ENCODE data around the gene ZNF277. TPM values are rescaled to one million over a fixed set of nuclear protein-coding genes. Genes with fewer than 3 reads are reported as not detected.
A peak's percentile ranks its signal among the peaks of the same experiment; 100 is the strongest.

Gene ZNF277
- total and polyA plus RNA-seq, 4 donors = 7.8 to 23.5 (median 14.5) TPM

- 78% methylated on average over 8 of the region's 8 CpGs for WGBS
- TF ChIP-seq SP1 (IDR thresholded peaks at IDR 0.05) = no peak
- TF ChIP-seq YY1 (IDR thresholded peaks at IDR 0.05) = no peak
- TF ChIP-seq GABPA (IDR thresholded peaks at IDR 0.05 in 1 of 2, conservative IDR thresholded peaks at IDR 0.05 in 1 of 2) = no peak
- no peak for TF ChIP-seq HNF4G (IDR thresholded peaks at IDR 0.05)
- no peak for TF ChIP-seq EGR1 (IDR thresholded peaks at IDR 0.05; ENCODE audit: low read depth in 2 of 2)
- TF ChIP-seq FOXA2 (IDR thresholded peaks at IDR 0.05) = no peak
- no peak for TF ChIP-seq RXRA (IDR thresholded peaks at IDR 0.05)
- no peak for TF ChIP-seq NR2F2 (IDR thresholded peaks at IDR 0.05)
- TF ChIP-seq, protein P1, sequence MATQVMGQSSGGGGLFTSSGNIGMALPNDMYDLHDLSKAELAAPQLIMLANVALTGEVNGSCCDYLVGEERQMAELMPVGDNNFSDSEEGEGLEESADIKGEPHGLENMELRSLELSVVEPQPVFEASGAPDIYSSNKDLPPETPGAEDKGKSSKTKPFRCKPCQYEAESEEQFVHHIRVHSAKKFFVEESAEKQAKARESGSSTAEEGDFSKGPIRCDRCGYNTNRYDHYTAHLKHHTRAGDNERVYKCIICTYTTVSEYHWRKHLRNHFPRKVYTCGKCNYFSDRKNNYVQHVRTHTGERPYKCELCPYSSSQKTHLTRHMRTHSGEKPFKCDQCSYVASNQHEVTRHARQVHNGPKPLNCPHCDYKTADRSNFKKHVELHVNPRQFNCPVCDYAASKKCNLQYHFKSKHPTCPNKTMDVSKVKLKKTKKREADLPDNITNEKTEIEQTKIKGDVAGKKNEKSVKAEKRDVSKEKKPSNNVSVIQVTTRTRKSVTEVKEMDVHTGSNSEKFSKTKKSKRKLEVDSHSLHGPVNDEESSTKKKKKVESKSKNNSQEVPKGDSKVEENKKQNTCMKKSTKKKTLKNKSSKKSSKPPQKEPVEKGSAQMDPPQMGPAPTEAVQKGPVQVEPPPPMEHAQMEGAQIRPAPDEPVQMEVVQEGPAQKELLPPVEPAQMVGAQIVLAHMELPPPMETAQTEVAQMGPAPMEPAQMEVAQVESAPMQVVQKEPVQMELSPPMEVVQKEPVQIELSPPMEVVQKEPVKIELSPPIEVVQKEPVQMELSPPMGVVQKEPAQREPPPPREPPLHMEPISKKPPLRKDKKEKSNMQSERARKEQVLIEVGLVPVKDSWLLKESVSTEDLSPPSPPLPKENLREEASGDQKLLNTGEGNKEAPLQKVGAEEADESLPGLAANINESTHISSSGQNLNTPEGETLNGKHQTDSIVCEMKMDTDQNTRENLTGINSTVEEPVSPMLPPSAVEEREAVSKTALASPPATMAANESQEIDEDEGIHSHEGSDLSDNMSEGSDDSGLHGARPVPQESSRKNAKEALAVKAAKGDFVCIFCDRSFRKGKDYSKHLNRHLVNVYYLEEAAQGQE (IDR thresholded peaks at IDR 0.05) = no peak
- TF ChIP-seq, protein P2, sequence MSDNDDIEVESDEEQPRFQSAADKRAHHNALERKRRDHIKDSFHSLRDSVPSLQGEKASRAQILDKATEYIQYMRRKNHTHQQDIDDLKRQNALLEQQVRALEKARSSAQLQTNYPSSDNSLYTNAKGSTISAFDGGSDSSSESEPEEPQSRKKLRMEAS (IDR thresholded peaks at IDR 0.05) = no peak
- Histone ChIP-seq H3K9me3 (ENCODE audit: control insufficient read depth in 4 of 4, low read length in 3 of 4) (no peaks in the 10 kb centered on the region), H3K4me1 (ENCODE audit: control insufficient read depth in 4 of 4, insufficient read depth in 4 of 4, low read length in 3 of 4) (peaks cover 10 to 23% (median 14%) of the 10 kb centered on the region in 4 donors), H3K27ac (ENCODE audit: low read depth in 1 of 2, low read length in 2 of 2) (no peak overlapping the region), H3K9ac (ENCODE audit: low read depth in 1 of 2, low read length in 2 of 2) (no peak overlapping the region), H3K4me3 (ENCODE audit: low read depth in 1 of 3, low read length in 3 of 3) (no peak overlapping the region), H3K27me3 (ENCODE audit: control insufficient read depth in 4 of 4, insufficient read depth in 4 of 4, low read length in 3 of 4) (no peaks in the 10 kb centered on the region), H3K36me3 (ENCODE audit: control insufficient read depth in 4 of 4, insufficient read depth in 3 of 4, low read depth in 1 of 4, low read length in 3 of 4) (no peaks in the 10 kb centered on the region)
- no peak for DNase-seq (ENCODE audit: low spot score)
Measured at GRCh38 chr7:112159351-112159750, 47.1 kb upstream of the ZNF277 start.

- H3K9me3 ChIP-seq (ENCODE audit: control insufficient read depth in 4 of 4, low read length in 3 of 4) = no peaks in the 10 kb centered on the region
- WGBS = 62% methylated on average over 2 of the region's 2 CpGs
- no peak overlapping the region for H3K9ac ChIP-seq (ENCODE audit: low read depth in 1 of 2, low read length in 2 of 2)
- H3K36me3 ChIP-seq (ENCODE audit: control insufficient read depth in 4 of 4, insufficient read depth in 3 of 4, low read depth in 1 of 4, low read length in 3 of 4) = no peaks in the 10 kb centered on the region
- H3K27ac ChIP-seq (ENCODE audit: low read depth in 1 of 2, low read length in 2 of 2) = peak overlapping the region in 1 of 2 donors; percentile 3
- no peak for DNase-seq (ENCODE audit: low spot score)
- H3K4me3 ChIP-seq (ENCODE audit: low read depth in 1 of 3, low read length in 3 of 3) = no peak overlapping the region
- peaks cover 10 to 23% (median 15%) of the 10 kb centered on the region in 4 donors for H3K4me1 ChIP-seq (ENCODE audit: control insufficient read depth in 4 of 4, insufficient read depth in 4 of 4, low read length in 3 of 4)
- no peaks in the 10 kb centered on the region for H3K27me3 ChIP-seq (ENCODE audit: control insufficient read depth in 4 of 4, insufficient read depth in 4 of 4, low read length in 3 of 4)
- TF ChIP-seq NR2F2 (IDR thresholded peaks at IDR 0.05) (peak; percentile 97), FOXA1 (IDR thresholded peaks at IDR 0.05) (no peak), HNF4A (conservative IDR thresholded peaks at IDR 0.05) (no peak), TAF1 (conservative IDR thresholded peaks at IDR 0.05) (no peak), RXRA (IDR thresholded peaks at IDR 0.05) (peak; percentile 6 to 35), SP1 (IDR thresholded peaks at IDR 0.05) (peak; percentile 29)
Measured at GRCh38 chr7:112160130-112160770, 46.2 kb upstream of the ZNF277 start.

DNA sequence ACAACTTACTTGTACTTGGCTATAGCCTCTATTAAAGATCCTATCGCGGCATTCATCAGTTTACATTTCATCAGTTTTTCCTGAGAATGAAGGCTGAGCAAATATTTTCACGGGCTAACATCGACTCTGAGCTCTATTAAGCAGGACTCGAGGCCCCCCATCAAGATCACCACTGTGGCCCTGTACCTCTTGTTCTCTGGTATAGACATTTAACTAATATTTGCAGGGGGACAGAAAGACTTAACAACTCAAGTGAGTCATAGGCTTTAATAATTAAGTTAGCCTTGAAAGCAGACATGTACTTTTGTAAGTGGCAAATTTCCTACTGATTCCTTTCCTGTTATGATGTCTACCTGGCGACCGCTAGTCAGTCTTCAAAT lies 45.7 kb upstream of the ZNF277 start:
- Histone ChIP-seq H3K4me3 (ENCODE audit: low read depth in 1 of 3, low read length in 3 of 3) (no peak overlapping the region), H3K4me1 (ENCODE audit: control insufficient read depth in 4 of 4, insufficient read depth in 4 of 4, low read length in 3 of 4) (peaks cover 10 to 23% (median 15%) of the 10 kb centered on the region in 4 donors), H3K27ac (ENCODE audit: low read depth in 1 of 2, low read length in 2 of 2) (peak overlapping the region in 1 of 2 donors; percentile 3), H3K9me3 (ENCODE audit: control insufficient read depth in 4 of 4, low read length in 3 of 4) (no peaks in the 10 kb centered on the region), H3K36me3 (ENCODE audit: control insufficient read depth in 4 of 4, insufficient read depth in 3 of 4, low read depth in 1 of 4, low read length in 3 of 4) (no peaks in the 10 kb centered on the region), H3K9ac (ENCODE audit: low read depth in 1 of 2, low read length in 2 of 2) (no peak overlapping the region), H3K27me3 (ENCODE audit: control insufficient read depth in 4 of 4, insufficient read depth in 4 of 4, low read length in 3 of 4) (no peaks in the 10 kb centered on the region)
- no peak for DNase-seq (ENCODE audit: low spot score)
- 50% methylated on average over 7 of the region's 7 CpGs for WGBS
- TF ChIP-seq YY1 (IDR thresholded peaks at IDR 0.05) = no peak
- no peak for TF ChIP-seq FOXA2 (IDR thresholded peaks at IDR 0.05)
- no peak for TF ChIP-seq RAD21 (IDR thresholded peaks at IDR 0.05)
- no peak for TF ChIP-seq TAF1 (conservative IDR thresholded peaks at IDR 0.05)
- TF ChIP-seq, protein P1 (IDR thresholded peaks at IDR 0.05) = no peak
- TF ChIP-seq, protein P2 (IDR thresholded peaks at IDR 0.05) = no peak
- no peak for TF ChIP-seq HNF4G (IDR thresholded peaks at IDR 0.05)
- no peak for TF ChIP-seq CTCF (IDR thresholded peaks at IDR 0.05; ENCODE audit: low read depth, low read length, missing input control)
- no peak for TF ChIP-seq JUND (IDR thresholded peaks at IDR 0.05)
